ENCODE data around the gene ATF7IP2. TPM values are rescaled to one million over a fixed set of nuclear protein-coding genes. Genes with fewer than 3 reads are reported as not detected.
"Not testable (repeated sequence)": the region's sequence is repeated elsewhere in the genome, so short reads cannot be mapped to it uniquely, and the experiment has no call there.

The ATF7IP2 gene
- total RNA-seq, 2 experiments from 2014 or later: 25.8 to 27.0 TPM

GRCh38 chr16:10428433-10429168 is 42.7 kb downstream of the ATF7IP2 start:
- ChIA-PET POLR2A (no interaction called here), CTCF (no interaction called here)
- intact Hi-C loops (cut with micrococcal nuclease): no loop called here
- Mint-ChIP-seq H3K9me3 (no peaks in the 10 kb centered on the region), H3K27ac (no peak overlapping the region), H3K4me1 (ENCODE audit: low read depth) (no peaks in the 10 kb centered on the region), H3K27me3 (no peaks in the 10 kb centered on the region), H3K36me3 (ENCODE audit: low read depth) (peaks cover 31% of the 10 kb centered on the region), H3K4me3 (no peak overlapping the region)
- no peak for TF ChIP-seq CTCF (IDR thresholded peaks at IDR 0.05)
- no peak for DNase-seq
- ATAC-seq: no peak

- H3K4me3 Mint-ChIP-seq; H3K27ac Mint-ChIP-seq; POLR2A ChIA-PET; intact Hi-C loops (cut with micrococcal nuclease); ATAC-seq; H3K4me1 Mint-ChIP-seq (ENCODE audit: low read depth); CTCF ChIA-PET; DNase-seq; H3K9me3 Mint-ChIP-seq; H3K27me3 Mint-ChIP-seq: not testable (repeated sequence)
- peaks cover 36% of the 10 kb centered on the region for H3K36me3 Mint-ChIP-seq (ENCODE audit: low read depth)
Observed at GRCh38 chr16:10429299-10429969, 43.6 kb downstream of the ATF7IP2 start.

GRCh38 chr16:10441726-10442125 is 55.9 kb downstream of the ATF7IP2 start:
- peaks cover 43% of the 10 kb centered on the region for H3K9me3 Mint-ChIP-seq
- TF ChIP-seq CTCF (IDR thresholded peaks at IDR 0.05): no peak
- ChIA-PET CTCF (no interaction called here), POLR2A (no interaction called here)
- H3K36me3 Mint-ChIP-seq (ENCODE audit: low read depth): peaks cover 78% of the 10 kb centered on the region
- no peak overlapping the region for H3K27ac Mint-ChIP-seq
- intact Hi-C loops (cut with micrococcal nuclease): no loop called here
- H3K27me3 Mint-ChIP-seq: no peaks in the 10 kb centered on the region
- ATAC-seq (no peak), DNase-seq (no peak)
- H3K4me1 Mint-ChIP-seq (ENCODE audit: low read depth): no peaks in the 10 kb centered on the region
- no peak overlapping the region for H3K4me3 Mint-ChIP-seq

GRCh38 chr16:10447289-10447688 is 61.4 kb downstream of the ATF7IP2 start:
- no peak for TF ChIP-seq CTCF (IDR thresholded peaks at IDR 0.05)
- intact Hi-C loops (cut with micrococcal nuclease): no loop called here
- POLR2A ChIA-PET: no interaction called here
- H3K36me3 Mint-ChIP-seq (ENCODE audit: low read depth): peaks cover 98% of the 10 kb centered on the region
- no peaks in the 10 kb centered on the region for H3K4me1 Mint-ChIP-seq (ENCODE audit: low read depth)
- H3K4me3 Mint-ChIP-seq: no peak overlapping the region
- CTCF ChIA-PET: no interaction called here
- ATAC-seq: no peak
- no peak for DNase-seq
- no peaks in the 10 kb centered on the region for H3K27me3 Mint-ChIP-seq
- H3K27ac Mint-ChIP-seq: no peak overlapping the region
- H3K9me3 Mint-ChIP-seq: peaks cover 50% of the 10 kb centered on the region

- CTCF ChIA-PET; DNase-seq; H3K27me3 Mint-ChIP-seq; intact Hi-C loops (cut with micrococcal nuclease); H3K27ac Mint-ChIP-seq; ATAC-seq; H3K4me3 Mint-ChIP-seq: not testable (repeated sequence)
- H3K9me3 Mint-ChIP-seq: peaks cover 25% of the 10 kb centered on the region
- peaks cover 79% of the 10 kb centered on the region for H3K36me3 Mint-ChIP-seq (ENCODE audit: low read depth)
- POLR2A ChIA-PET: interaction anchor here (0.6 kb wide), 1 partner anchor 292 kb away, joined by 3 read pairs; no protein-coding TSS in a partner anchor
- peaks cover 16% of the 10 kb centered on the region for H3K4me1 Mint-ChIP-seq (ENCODE audit: low read depth)
Observed at GRCh38 chr16:10452208-10453158, 66.6 kb downstream of the ATF7IP2 start.

Measured in activated CD8-positive, alpha-beta T cell treated with anti-CD3 and anti-CD28 coated beads for 36 hours (primary cell).